Occipital lobe (tissue), 2 donors: ENCODE data around the gene MALL. TPM values are rescaled to one million over a fixed set of nuclear protein-coding genes. Genes with fewer than 3 reads are reported as not detected.
"Not testable (repeated sequence)": the region's sequence is repeated elsewhere in the genome, so short reads cannot be mapped to it uniquely, and the experiment has no call there.

Experiments used
- DNase-seq: peaks from one replicate; lab custom pipeline; 2025; lab: John Stamatoyannopoulos, UW
- total RNA-seq: library from RNA; depleted of rRNA; stranded (reverse); fragments of >200 nt; gene quantifications from one replicate; pipeline ENCODE4 v1.2.3, GENCODE V29; 2014

MALL gene
- total RNA-seq, 1 donor from 2014 or later: 0.94 TPM

GRCh38 chr2:110099471-110100225 is 16.0 kb downstream of the MALL start:
- no peak for DNase-seq

DNA sequence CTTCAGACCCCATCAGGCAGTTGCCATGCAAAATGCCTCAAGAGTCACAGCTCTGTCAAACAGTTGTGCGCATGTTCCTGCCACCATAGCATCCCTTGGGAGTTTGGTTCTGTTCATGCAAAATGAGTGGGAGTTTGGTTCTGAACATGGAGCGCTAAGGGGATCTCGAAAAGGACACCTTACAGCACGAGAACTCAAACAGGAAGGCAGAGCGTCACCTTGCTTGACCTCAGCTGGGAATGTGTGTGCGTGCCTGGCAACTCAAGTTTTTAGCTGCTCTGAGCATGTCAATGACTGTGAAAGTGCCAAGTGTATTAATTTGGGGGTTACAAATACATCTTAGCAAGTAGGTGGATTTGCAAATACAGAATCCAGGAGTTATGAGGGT is 16.6 kb downstream of the MALL start:
- DNase-seq: no peak

GRCh38 chr2:110097506-110098220 is 18.0 kb downstream of the MALL start:
- DNase-seq: no peak

GRCh38 chr2:110095994-110096633 is 19.5 kb downstream of the MALL start:
- no peak for DNase-seq

DNA sequence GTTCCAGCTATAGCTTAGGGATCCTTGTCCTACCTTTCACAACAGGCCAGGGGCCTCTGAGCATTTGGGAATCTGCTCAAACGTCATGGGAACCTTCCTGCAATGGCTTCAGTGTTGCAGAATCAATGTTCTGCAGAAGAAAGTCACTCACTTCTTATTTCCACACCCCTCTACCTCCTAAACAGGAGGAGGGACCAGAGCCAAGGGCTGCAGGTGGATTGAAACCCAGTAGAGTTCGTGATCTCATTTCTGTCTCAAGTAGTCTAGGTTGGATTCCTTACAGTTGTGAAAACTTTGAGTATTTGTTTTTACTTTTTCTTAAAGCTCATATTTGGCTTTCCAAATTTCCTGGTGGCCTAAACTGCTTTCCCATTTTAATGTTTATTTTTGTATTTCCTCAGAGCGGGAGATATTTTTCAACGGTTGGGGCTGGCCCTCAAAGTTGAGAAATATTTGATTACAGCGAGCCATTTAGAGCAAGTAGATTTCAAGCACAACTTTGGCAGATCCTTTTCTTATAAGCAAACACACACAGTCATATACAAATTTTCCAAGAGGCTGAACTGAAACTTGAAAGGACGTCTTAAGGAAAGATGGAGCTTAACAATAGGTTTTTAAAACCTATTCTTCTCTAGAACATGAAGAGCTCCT is 20.6 kb downstream of the MALL start:
- not testable (repeated sequence) for DNase-seq

DNA sequence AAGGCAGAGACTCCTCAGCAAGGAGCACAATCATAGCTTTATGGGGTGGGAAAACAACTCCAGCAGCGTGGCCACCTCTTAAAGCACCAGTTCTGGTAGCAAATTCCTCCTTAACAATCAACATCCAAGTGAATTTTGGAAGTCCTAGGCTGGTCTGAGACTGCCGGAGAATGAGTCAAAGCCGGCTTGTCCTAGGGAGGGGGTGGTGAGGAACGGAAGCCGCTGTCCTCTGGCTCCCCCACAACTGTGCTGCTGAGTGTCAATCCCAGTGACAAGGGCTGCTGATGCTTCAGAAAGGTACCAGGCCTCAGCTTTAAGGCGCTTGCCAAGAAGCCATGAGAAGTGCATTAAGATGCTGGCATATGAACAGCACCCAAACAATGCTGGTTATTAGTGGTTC is 21.7 kb downstream of the MALL start:
- not testable (repeated sequence) for DNase-seq

GRCh38 chr2:110090164-110090563 is 25.5 kb downstream of the MALL start:
- DNase-seq: not testable (repeated sequence)

DNA sequence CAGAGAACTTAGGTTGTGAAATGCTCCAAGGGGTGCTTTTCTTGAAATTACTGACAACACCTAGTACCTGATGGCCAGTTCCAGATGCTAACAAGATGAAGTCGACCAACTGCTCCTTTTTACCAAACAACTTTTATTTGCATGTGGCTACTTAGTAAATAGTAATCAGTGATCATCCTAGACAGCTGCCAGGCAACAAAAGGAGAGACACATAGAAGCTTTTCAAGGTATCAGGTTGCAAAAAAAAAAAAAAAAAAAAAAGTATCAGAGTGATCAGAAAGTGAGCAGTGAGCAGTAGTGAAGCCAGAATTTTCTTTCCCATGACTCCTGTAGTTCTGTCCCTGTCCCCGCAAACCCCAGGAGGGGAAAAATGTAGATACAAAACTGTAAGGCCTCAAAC is 31.9 kb downstream of the MALL start:
- not testable (repeated sequence) for DNase-seq

- not testable (repeated sequence) for DNase-seq
Measured at GRCh38 chr2:110083162-110083561, 32.5 kb downstream of the MALL start.

DNA sequence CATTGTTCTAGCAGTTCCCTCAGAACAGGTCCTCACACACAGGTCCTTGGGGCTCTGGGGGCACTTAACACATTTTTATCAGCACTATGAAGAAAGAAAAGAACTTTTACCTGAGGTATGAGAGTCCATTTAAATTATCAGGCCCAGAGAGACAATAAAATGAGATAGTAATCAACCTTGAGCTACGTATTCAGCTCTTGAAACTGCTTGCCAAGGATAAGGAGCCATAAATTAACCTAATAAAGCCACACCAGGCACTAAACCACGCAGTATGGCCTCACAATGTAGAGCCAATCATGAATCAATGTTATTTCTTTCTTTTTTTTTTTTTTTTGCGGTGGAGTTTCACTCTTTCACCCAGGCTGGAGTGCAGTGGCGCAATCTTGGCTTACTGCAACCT is 37.5 kb downstream of the MALL start:
- DNase-seq: not testable (repeated sequence)

DNA sequence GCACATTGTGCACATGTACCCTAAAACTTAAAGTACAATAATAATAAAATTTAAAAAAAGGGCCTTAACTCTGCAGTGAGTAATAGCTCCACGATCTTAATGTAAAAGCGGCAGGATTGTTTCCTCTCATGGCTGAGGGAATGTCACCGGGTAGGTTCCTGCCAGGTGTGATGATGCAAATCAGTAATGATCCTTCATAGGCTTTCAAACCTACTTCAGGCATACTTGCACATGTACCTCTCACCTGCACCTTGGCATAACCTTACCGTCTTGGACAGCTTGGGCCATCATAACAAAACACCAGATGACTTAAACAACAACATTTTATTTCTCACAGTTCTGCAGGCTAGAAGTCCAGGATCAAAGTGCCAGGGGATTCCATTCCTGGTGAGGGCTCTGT is 39.7 kb downstream of the MALL start:
- DNase-seq: not testable (repeated sequence)

DNA sequence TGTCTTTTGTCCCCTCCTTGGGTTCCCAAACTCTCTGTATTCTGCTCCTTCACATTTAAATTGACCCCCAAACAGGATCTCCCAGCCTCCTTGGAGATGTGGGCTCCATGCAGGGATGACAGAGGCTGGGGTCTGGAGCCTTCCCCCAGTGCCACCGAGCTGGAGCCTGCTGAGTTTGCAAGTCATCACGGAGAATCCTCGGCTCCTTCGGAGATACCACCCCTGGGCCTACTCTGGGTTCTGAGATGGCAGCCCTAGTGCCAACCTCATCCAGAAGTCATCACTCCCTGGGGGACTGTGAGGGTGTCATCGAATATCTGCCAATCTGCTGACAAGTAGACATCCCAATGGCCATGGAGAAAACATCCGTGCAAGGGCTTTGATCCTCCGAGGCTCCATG is 45.8 kb downstream of the MALL start:
- DNase-seq: not testable (repeated sequence)

GRCh38 chr2:110068153-110068552 is 47.5 kb downstream of the MALL start:
- DNase-seq: not testable (repeated sequence)

DNA sequence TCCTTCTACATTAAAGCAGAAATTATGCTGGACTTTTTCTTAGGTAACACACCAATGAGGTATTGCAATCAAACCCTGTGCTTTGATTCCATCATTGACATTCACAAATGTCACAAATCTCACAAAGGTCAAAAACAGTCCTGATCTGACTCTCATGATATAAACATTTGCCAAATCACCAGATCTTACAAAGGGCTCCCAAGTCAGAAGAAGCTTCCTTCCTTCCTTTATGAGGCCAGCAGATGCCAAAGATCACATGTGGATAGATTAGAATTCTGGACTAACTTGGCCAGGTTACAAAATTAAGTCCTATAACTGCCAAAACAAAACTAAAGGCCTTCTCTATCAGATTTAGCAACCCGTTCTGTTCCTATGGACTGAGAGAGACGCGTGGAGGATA is 53.3 kb downstream of the MALL start:
- DNase-seq: not testable (repeated sequence)

GRCh38 chr2:110060550-110060949 is 55.1 kb downstream of the MALL start:
- DNase-seq: not testable (repeated sequence)

GRCh38 chr2:110059694-110060358 is 55.8 kb downstream of the MALL start:
- not testable (repeated sequence) for DNase-seq

DNA sequence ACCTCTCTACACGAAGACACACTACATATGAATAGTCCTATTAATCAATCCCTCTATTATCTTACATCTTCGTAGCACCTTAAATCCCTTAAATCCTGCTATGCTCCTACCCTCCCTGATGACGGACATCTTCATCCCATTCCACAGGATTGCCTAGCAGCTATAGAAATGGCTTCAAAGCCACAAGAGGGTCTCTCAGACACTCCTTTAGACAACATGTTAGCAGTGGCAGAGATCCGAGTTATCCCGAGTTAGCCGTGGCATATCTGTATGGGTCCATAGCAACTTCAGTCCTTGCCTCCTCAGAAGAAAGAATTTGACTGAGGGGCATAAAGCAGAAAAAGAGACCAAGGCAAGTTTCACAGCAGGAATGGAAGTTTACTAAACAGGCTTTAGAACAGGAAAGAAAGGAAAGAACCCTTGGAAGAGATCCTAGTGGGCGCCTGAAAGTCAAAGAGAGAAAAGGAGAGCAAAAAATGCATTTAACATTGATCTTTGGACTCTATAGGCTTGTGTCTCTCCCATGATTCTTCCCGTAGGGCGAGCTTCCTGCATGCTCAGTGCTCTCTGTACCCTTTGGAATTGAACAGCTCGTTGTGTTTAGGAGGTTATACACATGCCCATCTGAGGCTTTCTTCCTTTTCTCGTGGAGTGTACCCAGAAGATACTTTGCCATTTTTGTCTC is 56.5 kb downstream of the MALL start:
- not testable (repeated sequence) for DNase-seq

DNA sequence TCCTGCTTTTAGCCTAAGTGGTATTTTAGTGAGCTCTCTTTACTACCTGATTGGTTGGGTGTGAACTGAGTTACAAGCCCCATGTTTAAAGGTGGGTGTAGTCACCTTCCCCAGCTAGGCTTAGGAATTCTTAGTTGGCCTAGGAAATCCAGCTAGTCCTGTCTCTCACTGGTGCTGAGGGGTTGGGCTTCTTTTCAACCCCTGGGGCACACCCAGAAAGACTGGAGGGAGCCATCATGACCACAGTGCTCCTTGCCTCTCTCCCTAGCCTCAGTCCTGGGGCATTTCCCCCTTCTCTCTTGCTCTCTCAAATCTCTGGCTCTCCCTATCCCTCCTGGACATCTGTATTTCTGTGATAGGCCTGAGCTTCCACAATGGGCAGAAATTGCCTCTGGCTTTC is 57.6 kb downstream of the MALL start:
- not testable (repeated sequence) for DNase-seq

GRCh38 chr2:110055819-110056408 is 59.7 kb downstream of the MALL start:
- not testable (repeated sequence) for DNase-seq
